SK-N-MC (cell line): ENCODE data around the gene NIPAL4.
"Not testable (repeated sequence)": the region's sequence is repeated elsewhere in the genome, so short reads cannot be mapped to it uniquely, and the experiment has no call there.

ENCODE experiments used
- DNase-seq: peaks from one replicate; pipeline ENCODE4 v3.0.0-alpha.2; 2011; ENCODE audit warnings: low read depth, low spot score
- H3K27ac ChIP-seq: fragments of 200-600 bp; sonication (generic); 2 replicates; pipeline ENCODE4 v1.5.1; 2016; ENCODE audit warnings: mixed run types
- H3K36me3 ChIP-seq: fragments of 200-600 bp; sonication (generic); 2 replicates; pipeline ENCODE4 v1.6.1; 2017; ENCODE audit warnings: antibody characterized with exemption, low read length, mixed read lengths; ENCODE audit not compliant: insufficient read depth
- H3K4me3 ChIP-seq: fragments of 200-600 bp; sonication (generic); 2 replicates; pipeline ENCODE4 v1.5.1; 2016
- H3K9ac ChIP-seq: fragments of 200-600 bp; sonication (generic); 2 replicates; pipeline ENCODE4 v1.8.0; 2017; ENCODE audit warnings: mixed run types, mixed read lengths; ENCODE audit not compliant: insufficient read length
- H3K9me3 ChIP-seq: fragments of 200-600 bp; sonication (generic); 2 replicates; pipeline ENCODE4 v1.6.1; 2017; ENCODE audit warnings: low read depth, mild to moderate bottlenecking, antibody characterized with exemption, low read length, moderate library complexity, mixed read lengths
- EZH2 ChIP-seq: fragments of 200-600 bp; sonication (generic); IDR thresholded peaks from one replicate; pipeline ENCODE4 v1.6.1; 2017; ENCODE audit warnings: antibody characterized with exemption
- FOXP2 ChIP-seq: optimal IDR thresholded peaks from 2 replicates; pipeline ENCODE3; 2011; ENCODE audit warnings: mild to moderate bottlenecking, moderate library complexity; ENCODE audit not compliant: insufficient read depth; ENCODE audit errors: extremely low read length, control extremely low read depth
- POLR2AphosphoS5 ChIP-seq: IDR thresholded peaks from 2 replicates; pipeline ENCODE4 v1.6.1; 2012; ENCODE audit warnings: mild to moderate bottlenecking, low read depth, low read length, borderline replicate concordance

Gene NIPAL4

DNA sequence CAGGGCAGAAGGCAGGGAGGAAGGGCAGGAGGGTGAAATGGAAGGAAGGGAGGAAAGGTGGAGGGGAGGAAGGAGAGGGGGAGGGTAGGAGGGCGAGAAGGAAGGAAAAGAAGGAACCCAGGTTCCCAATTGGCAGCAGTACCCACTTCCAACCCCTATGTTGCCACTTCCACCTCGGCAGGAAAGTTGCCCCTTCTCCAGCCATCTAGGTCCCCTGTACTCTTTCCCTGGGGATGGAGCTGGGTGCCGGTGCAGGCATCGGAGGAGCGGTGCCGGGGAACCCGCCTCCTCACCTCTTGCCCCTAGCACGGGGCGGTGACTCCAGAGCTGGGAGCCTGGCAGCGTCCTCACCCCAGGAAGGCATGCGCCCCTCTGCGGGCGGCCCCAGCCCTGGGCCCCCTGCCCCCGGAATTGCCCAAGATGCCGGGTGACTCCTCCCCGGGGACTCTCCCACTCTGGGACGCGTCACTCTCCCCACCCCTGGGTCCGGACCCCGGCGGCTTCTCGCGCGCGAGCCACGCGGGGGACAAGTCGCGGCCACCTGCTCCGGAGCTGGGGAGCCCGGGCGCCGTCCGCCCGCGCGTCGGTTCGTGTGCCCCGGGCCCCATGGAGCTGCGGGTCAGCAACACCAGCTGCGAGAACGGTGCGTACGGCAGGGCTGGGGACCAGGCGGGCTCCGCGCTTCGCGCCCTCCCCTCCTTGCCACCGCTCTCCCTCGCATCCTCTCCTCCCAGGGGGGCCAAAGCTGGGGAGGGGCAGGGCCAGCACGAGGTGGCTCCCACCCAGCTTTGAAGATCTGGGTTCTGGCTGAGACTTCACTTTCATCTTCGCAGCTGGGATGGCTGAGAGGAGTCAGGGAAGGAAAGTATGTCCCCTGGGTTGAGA, at the start of gene NIPAL4:
NIPAL4 (plus strand) TSS at position 499 of the 885 bp plus-strand sequence; CDS start at position 607, 108 bp downstream.
- Histone ChIP-seq H3K27ac (no peak within 1 kb of the TSS), H3K9ac (no peak within 1 kb of the TSS), H3K36me3 (no peaks in the 10 kb centered on the region), H3K4me3 (no peak within 1 kb of the TSS), H3K9me3 (no peaks in the 10 kb centered on the region)
- TF ChIP-seq POLR2AphosphoS5 = no peak
- TF ChIP-seq FOXP2 = no peak
- TF ChIP-seq EZH2 = no peak
- DNase-seq = no peak

DNA sequence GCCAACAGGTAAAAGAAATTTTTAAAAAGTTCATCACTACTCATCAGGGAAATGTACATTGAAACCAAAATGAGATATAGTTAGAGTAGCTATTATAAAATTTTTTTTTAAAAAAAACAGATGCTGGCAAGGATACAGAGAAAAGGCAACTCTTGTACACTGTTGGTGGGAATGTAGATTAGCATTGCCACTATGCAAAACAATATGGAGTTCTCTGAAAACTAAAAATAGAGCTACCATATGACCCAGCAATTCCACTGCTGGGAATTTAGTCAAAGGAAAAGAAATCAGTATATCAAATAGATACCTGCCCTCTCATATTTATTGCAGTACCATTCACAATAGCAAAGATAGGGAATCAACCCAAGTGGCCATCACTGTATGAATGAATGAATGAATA, 44.2 kb upstream of the NIPAL4 start:
- Histone ChIP-seq H3K9me3 (no peaks in the 10 kb centered on the region), H3K36me3 (no peaks in the 10 kb centered on the region), H3K27ac (no peak overlapping the region), H3K9ac (no peak overlapping the region), H3K4me3 (no peak overlapping the region)
- DNase-seq = no peak
- no peak for TF ChIP-seq FOXP2
- no peak for TF ChIP-seq POLR2AphosphoS5
- no peak for TF ChIP-seq EZH2

DNA sequence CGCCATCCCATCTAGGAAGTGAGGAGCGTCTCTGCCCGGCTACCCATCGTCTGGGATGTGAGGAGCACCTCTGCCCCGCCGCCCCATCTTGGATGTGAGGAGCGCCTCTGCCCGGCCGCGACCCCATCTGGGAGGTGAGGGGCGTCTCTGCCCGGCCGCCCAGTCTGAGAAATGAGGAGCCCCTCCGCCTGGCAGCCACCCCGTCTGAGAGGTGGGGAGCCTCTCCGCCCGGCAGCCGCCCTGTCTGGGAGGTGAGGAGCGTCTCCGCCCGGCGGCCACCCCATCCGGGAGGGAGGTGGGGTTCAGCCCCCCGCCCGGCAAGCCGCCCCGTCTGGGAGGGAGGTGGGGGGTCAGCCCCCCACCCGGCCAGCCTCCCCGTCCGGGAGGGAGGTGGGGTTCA, 40.5 kb upstream of the NIPAL4 start:
- not testable (repeated sequence) for H3K4me3 ChIP-seq, DNase-seq, H3K9ac ChIP-seq, H3K36me3 ChIP-seq, H3K9me3 ChIP-seq, H3K27ac ChIP-seq

DNA sequence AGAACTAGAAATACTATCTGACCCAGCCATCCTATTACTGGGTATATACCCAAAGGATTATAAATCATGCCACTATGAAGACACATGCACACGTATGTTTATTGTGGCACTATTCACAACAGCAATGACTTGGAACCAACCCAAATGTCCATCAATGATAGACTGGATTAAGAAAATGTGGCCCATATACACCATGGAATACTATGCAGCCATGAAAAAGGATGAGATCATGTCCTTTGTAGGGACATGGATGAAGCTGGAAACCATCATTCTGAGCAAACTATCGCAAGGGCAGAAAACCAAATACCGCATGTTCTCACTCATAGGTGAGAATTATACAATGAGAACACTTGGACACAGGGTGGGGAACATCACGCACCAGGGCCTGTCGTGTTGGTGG, 30.1 kb upstream of the NIPAL4 start:
- not testable (repeated sequence) for H3K9me3 ChIP-seq, DNase-seq, H3K27ac ChIP-seq, H3K9ac ChIP-seq, H3K4me3 ChIP-seq, H3K36me3 ChIP-seq

DNA sequence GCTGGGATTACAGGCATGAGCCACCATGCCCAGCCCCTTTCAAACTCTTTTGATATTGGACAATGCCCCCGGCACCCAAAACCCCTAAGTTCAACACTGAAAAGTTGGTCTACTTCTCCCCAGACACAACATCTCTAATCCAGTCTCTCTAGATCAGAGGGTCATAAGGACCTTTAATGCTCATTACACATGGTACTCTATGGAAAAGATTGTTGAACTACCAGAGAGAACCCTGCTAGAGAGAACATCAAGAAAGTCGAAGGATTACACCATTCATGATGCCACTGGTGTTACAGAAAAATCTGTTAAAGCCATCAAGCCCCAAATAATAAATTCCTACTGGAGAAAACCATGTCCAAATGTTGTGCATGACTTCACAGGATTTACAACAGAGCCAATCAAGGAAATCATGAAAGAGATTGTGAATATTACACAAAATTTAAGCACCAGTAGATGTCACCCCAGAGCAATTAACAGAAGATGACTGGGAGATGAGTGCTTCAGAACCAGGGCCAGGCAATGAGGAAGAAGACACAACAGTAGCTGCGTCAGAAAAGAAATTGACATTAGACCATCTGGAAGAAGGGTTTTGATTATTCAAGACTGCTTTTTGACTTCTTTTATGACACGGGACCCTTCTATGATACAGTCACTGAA, 28.3 kb upstream of the NIPAL4 start:
- no peak overlapping the region for H3K9ac ChIP-seq
- no peak overlapping the region for H3K4me3 ChIP-seq
- no peaks in the 10 kb centered on the region for H3K9me3 ChIP-seq
- no peaks in the 10 kb centered on the region for H3K36me3 ChIP-seq
- DNase-seq = no peak
- TF ChIP-seq FOXP2 (no peak), POLR2AphosphoS5 (no peak), EZH2 (no peak)
- no peak overlapping the region for H3K27ac ChIP-seq

DNA sequence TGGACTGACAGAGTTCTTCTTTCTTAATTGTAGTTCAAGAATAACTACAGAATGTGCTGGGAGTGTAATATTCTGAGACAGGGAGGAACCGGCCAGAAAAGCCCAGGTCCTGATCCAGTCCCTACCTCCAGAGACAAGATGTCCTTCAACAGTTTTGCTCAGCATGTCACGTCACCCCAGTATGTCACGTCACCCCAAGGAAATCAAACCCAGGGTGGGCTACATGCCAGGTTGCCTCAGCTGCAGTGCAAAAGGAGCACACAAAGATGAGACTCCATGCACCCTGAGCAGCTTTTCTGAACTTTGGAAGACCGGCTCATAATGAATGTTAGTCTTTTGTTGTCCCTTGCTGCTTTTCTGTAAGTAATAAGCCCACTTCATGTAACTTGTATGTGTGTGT, 25.9 kb upstream of the NIPAL4 start:
- Histone ChIP-seq H3K4me3 (no peak overlapping the region), H3K36me3 (no peaks in the 10 kb centered on the region), H3K27ac (no peak overlapping the region), H3K9ac (no peak overlapping the region), H3K9me3 (no peaks in the 10 kb centered on the region)
- DNase-seq = no peak
- TF ChIP-seq EZH2 (no peak), POLR2AphosphoS5 (no peak), FOXP2 (no peak)

DNA sequence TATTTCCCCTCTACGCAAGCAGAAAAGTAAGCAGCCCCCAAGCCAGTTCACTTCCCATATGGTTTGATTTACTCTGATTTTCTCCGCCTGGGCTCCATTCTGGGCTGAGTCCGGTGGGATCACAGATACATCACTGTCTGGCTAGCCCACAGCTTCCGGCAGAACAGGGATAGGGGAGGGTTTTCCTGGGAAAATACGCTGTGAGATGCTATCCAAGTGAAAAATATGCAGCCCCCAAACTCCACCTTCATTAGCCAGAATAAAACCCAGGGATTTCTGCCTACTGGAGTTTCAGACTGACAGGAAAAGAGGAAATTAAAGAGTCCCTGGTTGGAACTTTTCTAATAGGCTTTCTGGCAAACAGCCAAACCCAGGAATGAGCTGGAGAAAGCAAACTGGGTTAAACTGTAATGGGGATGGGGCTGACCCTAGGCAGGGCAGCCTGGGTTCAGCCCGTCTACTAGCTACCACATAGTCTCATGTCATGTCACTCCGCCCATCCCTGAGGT, 16.9 kb upstream of the NIPAL4 start:
- Histone ChIP-seq H3K9me3 (no peaks in the 10 kb centered on the region), H3K36me3 (no peaks in the 10 kb centered on the region), H3K4me3 (peak overlapping the region; percentile 45), H3K9ac (no peak overlapping the region), H3K27ac (no peak overlapping the region)
- TF ChIP-seq EZH2 (no peak), POLR2AphosphoS5 (no peak; the same call in 1 of the 2 replicates), FOXP2 (no peak)
- peak; percentile 50 for DNase-seq

DNA sequence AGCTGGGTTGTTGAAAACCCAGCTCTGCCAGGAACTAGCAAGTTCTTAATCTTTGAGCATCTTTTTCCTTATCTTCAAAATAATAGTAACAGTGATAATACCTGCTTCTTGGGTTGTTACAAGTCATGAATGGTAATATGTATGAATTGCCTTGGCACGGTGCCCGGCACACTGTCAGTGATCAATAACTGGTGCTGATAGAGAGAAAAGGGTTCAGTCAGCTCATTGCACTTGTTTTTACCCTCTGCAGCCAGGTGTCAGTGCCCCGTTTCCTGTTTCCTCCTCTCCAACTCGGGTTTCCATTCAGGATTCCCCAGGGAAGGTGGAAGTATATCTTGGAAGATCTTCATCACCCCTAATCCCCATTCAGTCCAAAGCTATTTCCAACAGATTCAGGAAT, 15.8 kb upstream of the NIPAL4 start:
- H3K27ac ChIP-seq = no peak overlapping the region
- no peak overlapping the region for H3K4me3 ChIP-seq
- no peak for TF ChIP-seq EZH2
- no peak for TF ChIP-seq FOXP2
- no peak for TF ChIP-seq POLR2AphosphoS5
- DNase-seq = no peak
- no peaks in the 10 kb centered on the region for H3K9me3 ChIP-seq
- no peaks in the 10 kb centered on the region for H3K36me3 ChIP-seq
- no peak overlapping the region for H3K9ac ChIP-seq
